Smooth muscle cell (in vitro differentiated cells): ENCODE results near the gene PRSS36. TPM values are rescaled to one million over a fixed set of nuclear protein-coding genes. Genes with fewer than 3 reads are reported as not detected.

Experiments used
- DNase-seq: peaks from one replicate; lab custom pipeline; 2025; ENCODE audit not compliant: unreplicated experiment; lab: John Stamatoyannopoulos, UW
- H2AFZ ChIP-seq: fragments of 200-600 bp; sonication (generic); 2 replicates; pipeline ENCODE4 v1.6.0; 2016; ENCODE audit warnings: antibody characterized with exemption, low read depth, mild to moderate bottlenecking
- H3F3A ChIP-seq: fragments of 200-600 bp; sonication (generic); 2 replicates; pipeline ENCODE4 v1.6.0; 2017; ENCODE audit warnings: antibody characterized with exemption, low read depth
- H3K27ac ChIP-seq: fragments of 200-600 bp; sonication (generic); 2 replicates; pipeline ENCODE4 v1.5.1; 2016; ENCODE audit warnings: low read depth, mild to moderate bottlenecking
- H3K27me3 ChIP-seq: fragments of 200-600 bp; sonication (generic); 2 replicates; pipeline ENCODE4 v1.6.1; 2016; ENCODE audit warnings: low read depth, mild to moderate bottlenecking
- H3K36me3 ChIP-seq: fragments of 200-600 bp; sonication (generic); 2 replicates; pipeline ENCODE4 v1.5.1; 2016; ENCODE audit warnings: low read depth
- H3K4me1 ChIP-seq: fragments of 200-600 bp; sonication (generic); 2 replicates; pipeline ENCODE4 v1.5.1; 2016; ENCODE audit warnings: low read depth
- H3K4me2 ChIP-seq: fragments of 200-600 bp; sonication (generic); 2 replicates; pipeline ENCODE4 v1.6.0; 2016; ENCODE audit warnings: mild to moderate bottlenecking
- H3K4me3 ChIP-seq: fragments of 200-600 bp; sonication (generic); 2 replicates; pipeline ENCODE4 v1.5.1; 2016; ENCODE audit warnings: mild to moderate bottlenecking
- H3K79me2 ChIP-seq: fragments of 200-600 bp; sonication (generic); 2 replicates; pipeline ENCODE4 v1.6.0; 2016; ENCODE audit warnings: low read depth, mild to moderate bottlenecking
- H3K9ac ChIP-seq: fragments of 200-600 bp; sonication (generic); 2 replicates; pipeline ENCODE4 v1.6.0; 2016; ENCODE audit warnings: low read depth
- H3K9me3 ChIP-seq: fragments of 200-600 bp; sonication (generic); replicated peaks from 2 replicates; pipeline ENCODE4 v1.5.1; 2016; ENCODE audit warnings: low read depth
- H4K20me1 ChIP-seq: fragments of 200-600 bp; sonication (generic); 2 replicates; pipeline ENCODE4 v1.6.0; 2016; ENCODE audit warnings: low read depth
- WGBS: methylation state at CpG from one replicate; pipeline ENCODE4 v1.1.7; 2016; ENCODE audit warnings: low lambda C conversion rate; 5-methylcytosine and 5-hydroxymethylcytosine counted together
- polyA plus RNA-seq: library from polyadenylated mRNA; unstranded; fragments of >200 nt; fragmentation: Nextera tagmentation; extraction: Ambion mirVana; gene quantifications from 2 replicates; pipeline ENCODE4 v1.2.1, GENCODE V29; 2016
- total RNA-seq: library from RNA; depleted of rRNA; stranded (reverse); fragments of >200 nt; gene quantifications from 2 replicates; pipeline ENCODE4 v1.2.3, GENCODE V29; 2014
- TF ChIP-seq, protein P1 (sequence below): fragments of 200-600 bp; sonication (generic); IDR thresholded peaks from 2 replicates; pipeline ENCODE4 v1.5.1; 2017; ENCODE audit warnings: borderline replicate concordance, mild to moderate bottlenecking, antibody characterized with exemption; ENCODE audit not compliant: insufficient read depth, poor library complexity, severe bottlenecking

The PRSS36 gene
- total and polyA plus RNA-seq, 2 experiments from 2014 or later: 0.31 to 1.6 TPM

DNA sequence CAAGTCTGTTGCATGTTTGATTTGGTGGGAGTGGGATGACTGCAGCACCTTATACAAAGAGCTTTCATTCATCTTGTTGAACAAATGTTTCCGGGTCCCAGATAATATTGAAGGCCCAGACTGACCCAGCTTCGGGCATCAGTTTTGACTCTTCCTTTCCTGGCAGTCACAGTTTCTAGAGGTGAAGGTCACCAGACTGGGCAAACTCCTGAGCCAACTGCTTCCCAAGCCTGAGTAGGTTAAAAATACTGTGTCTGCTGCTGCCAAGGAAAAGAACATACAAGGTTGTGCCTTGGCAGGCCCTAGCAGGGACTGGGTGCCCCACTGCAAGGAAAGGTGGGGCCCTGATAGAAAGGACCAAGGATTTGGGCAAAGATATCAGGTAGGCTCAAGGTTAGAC is 37.2 kb downstream of the PRSS36 start:
- Histone ChIP-seq H3F3A (peaks cover 14% of the 10 kb centered on the region), H4K20me1 (no peaks in the 10 kb centered on the region), H3K4me2 (no peak overlapping the region), H3K27me3 (no peaks in the 10 kb centered on the region), H2AFZ (no peak overlapping the region), H3K79me2 (peaks cover 20% of the 10 kb centered on the region), H3K27ac (no peak overlapping the region), H3K9me3 (no peaks in the 10 kb centered on the region), H3K4me1 (peaks cover 4% of the 10 kb centered on the region), H3K9ac (no peak overlapping the region), H3K36me3 (no peaks in the 10 kb centered on the region), H3K4me3 (no peak overlapping the region)
- WGBS: 92% methylated on average over 2 of the region's 2 CpGs
- no peak for DNase-seq
- TF ChIP-seq, protein P1, sequence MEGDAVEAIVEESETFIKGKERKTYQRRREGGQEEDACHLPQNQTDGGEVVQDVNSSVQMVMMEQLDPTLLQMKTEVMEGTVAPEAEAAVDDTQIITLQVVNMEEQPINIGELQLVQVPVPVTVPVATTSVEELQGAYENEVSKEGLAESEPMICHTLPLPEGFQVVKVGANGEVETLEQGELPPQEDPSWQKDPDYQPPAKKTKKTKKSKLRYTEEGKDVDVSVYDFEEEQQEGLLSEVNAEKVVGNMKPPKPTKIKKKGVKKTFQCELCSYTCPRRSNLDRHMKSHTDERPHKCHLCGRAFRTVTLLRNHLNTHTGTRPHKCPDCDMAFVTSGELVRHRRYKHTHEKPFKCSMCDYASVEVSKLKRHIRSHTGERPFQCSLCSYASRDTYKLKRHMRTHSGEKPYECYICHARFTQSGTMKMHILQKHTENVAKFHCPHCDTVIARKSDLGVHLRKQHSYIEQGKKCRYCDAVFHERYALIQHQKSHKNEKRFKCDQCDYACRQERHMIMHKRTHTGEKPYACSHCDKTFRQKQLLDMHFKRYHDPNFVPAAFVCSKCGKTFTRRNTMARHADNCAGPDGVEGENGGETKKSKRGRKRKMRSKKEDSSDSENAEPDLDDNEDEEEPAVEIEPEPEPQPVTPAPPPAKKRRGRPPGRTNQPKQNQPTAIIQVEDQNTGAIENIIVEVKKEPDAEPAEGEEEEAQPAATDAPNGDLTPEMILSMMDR: no peak

DNA sequence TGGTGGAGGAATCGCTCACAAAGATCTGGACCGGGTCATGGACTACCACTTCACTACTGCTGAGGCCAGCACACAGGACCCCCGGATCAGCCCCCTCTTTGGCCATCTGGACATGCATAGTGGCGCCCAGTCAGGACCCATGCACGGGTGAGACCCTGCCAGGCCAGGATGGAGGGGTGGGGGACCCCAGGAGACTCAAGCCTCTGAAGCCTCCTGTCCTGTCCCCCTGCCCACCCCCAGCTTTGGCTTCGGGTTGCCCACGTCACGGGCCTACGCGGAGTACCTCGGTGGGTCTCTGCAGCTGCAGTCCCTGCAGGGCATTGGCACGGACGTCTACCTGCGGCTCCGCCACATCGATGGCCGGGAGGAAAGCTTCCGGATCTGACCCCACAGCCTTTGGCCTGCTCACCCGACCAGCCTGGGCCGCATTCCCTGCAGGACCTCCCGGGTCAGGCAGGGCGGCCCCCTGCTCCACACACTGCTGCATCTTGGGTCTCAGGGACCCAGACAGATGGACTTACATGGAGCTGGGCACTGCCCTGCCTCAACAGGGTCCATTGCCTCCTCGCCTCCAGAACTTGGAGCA is 37.9 kb downstream of the PRSS36 start:
- Histone ChIP-seq H3K4me3 (no peak overlapping the region), H4K20me1 (no peaks in the 10 kb centered on the region), H3K4me2 (no peak overlapping the region), H3K27me3 (no peaks in the 10 kb centered on the region), H2AFZ (no peak overlapping the region), H3K27ac (no peak overlapping the region), H3F3A (peaks cover 14% of the 10 kb centered on the region), H3K4me1 (peaks cover 4% of the 10 kb centered on the region), H3K36me3 (no peaks in the 10 kb centered on the region), H3K9me3 (no peaks in the 10 kb centered on the region), H3K9ac (no peak overlapping the region), H3K79me2 (peaks cover 20% of the 10 kb centered on the region)
- TF ChIP-seq, protein P1: no peak
- WGBS: 96% methylated on average over 20 of the region's 23 CpGs
- no peak for DNase-seq

DNA sequence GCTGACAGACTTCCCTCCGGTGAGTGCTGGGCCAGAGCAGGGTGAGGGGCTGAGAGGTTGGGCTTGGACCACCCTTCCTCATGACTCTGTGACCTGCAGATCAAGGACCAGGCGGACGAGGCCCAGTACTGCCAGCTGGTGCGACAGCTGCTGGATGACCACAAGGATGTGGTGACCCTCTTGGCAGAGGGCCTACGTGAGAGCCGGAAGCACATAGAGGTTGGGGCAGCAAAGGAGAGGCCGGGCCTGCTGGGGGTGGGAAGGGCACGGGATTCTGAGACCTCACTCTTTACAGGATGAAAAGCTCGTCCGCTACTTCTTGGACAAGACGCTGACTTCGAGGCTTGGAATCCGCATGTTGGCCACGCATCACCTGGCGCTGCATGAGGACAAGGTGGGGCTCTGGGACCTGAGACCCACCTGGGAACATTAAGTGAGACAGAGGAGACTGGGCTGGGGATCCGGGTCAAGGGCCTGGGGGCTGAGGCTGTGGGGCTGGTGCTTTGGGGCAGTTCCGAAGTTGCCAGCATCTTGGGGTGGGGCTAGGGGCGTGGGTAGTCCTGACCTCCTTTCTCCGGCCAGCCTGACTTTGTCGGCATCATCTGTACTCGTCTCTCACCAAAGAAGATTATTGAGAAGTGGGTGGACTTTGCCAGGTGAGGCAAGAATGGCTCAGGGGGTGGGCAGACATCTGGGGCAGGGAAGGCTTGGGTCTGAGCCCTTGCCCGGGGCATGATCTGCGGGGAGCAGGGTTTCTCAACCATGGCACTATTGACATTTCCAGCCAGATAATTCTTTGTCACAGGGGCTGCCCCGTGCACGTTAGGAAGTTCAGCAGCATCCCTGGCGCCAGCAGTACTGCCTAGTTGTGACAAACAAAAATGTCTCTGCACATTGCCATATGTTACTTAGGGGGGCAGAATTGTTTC is 39.5 kb downstream of the PRSS36 start:
- no peaks in the 10 kb centered on the region for H3K27me3 ChIP-seq
- no peaks in the 10 kb centered on the region for H3K9me3 ChIP-seq
- H4K20me1 ChIP-seq: no peaks in the 10 kb centered on the region
- TF ChIP-seq, protein P1: no peak
- H2AFZ ChIP-seq: no peak overlapping the region
- peaks cover 5% of the 10 kb centered on the region for H3F3A ChIP-seq
- H3K79me2 ChIP-seq: peaks cover 15% of the 10 kb centered on the region
- no peak overlapping the region for H3K4me2 ChIP-seq
- DNase-seq: no peak
- H3K9ac ChIP-seq: no peak overlapping the region
- H3K4me3 ChIP-seq: no peak overlapping the region
- no peak overlapping the region for H3K27ac ChIP-seq
- WGBS: 97% methylated on average over 26 of the region's 26 CpGs
- peaks cover 4% of the 10 kb centered on the region for H3K4me1 ChIP-seq
- no peaks in the 10 kb centered on the region for H3K36me3 ChIP-seq
